Measurements from ENCODE around the gene RTL1. TPM values are rescaled to one million over a fixed set of nuclear protein-coding genes. Genes with fewer than 3 reads are reported as not detected.

Gene RTL1
- total and polyA plus RNA-seq, 2 of the 8 experiments (the other 6 are each of a cell fraction or from before 2014, with no cell fraction given): not detected

DNA sequence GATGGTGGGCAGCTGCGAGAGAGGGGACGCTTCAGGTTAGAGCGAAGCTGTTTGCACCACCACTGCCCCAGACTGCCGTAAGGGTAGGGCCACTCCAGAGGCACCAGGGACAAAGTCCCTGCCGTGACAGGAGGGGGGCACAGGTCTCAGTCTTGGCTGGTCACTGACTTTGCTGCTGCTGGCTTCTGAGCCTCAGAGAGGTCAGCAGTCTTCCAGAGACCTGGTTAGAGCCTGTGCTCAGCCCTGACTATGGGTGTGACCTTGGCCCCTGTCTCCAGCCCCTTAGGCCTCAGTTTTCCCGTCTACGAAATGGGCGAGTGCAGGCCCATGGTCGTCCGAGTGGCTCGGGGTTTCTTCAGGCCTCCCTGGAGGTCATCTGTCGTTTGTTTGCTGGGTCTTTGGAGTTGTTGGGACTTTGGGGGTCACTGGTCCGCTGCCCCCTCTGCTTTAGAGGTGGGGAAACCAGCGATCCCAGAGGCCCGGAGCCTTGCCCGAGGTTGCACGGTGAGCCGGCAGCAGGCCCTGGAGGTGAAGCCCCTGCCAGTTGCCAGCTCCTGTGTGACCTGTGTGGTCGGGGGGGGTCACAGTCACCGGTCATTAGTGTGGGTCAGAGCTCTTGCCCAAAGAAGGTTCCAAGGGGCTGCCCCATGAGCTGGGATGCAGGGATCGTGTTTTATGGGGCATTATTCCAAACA lies 62.3 kb downstream of the RTL1 start:
- H3K18ac ChIP-seq (ENCODE audit: extremely low read depth, low read length): peak overlapping the region; percentile 71
- H2AFZ ChIP-seq (ENCODE audit: low read length): 0 out of 2 replicates have a peak overlapping the region, but pooled peaks have one; percentile 42
- H3K4me1 ChIP-seq (replicated peaks in 1 of 4; ENCODE audit: control insufficient read depth in 3 of 4, insufficient read depth in 4 of 4, low read length in 3 of 4): peaks cover 0 to 33% (median 21%) of the 10 kb centered on the region in 4 experiments; a peak in 6 of 7 replicates
- WGBS, 2 experiments (ENCODE audit: extremely low coverage in 1 of 2, insufficient coverage in 1 of 2, insufficient read length in 1 of 2, insufficient replicate concordance in 2 of 2, low coverage in 1 of 2, low lambda C conversion rate in 2 of 2, missing lambda C conversion rate in 1 of 2): 94% methylated on average over 20 of the region's 21 CpGs; no CpG with 5 or more reads in 1 of the 2 experiments
- no peaks in the 10 kb centered on the region for H3K36me3 ChIP-seq (ENCODE audit: control insufficient read depth in 2 of 4, insufficient read depth in 4 of 4, low read length in 3 of 4)
- peak overlapping the region; percentile 86; the same call in 1 of the 2 replicates for H2BK20ac ChIP-seq (ENCODE audit: low read length)
- no peak overlapping the region for H2BK120ac ChIP-seq (replicated peaks; ENCODE audit: low read depth, low read length)
- peak overlapping the region; percentile 46; the same call in 1 of the 2 replicates for H4K8ac ChIP-seq (ENCODE audit: extremely low read depth, insufficient read depth, low read length)
- H3K4me3 ChIP-seq (ENCODE audit: extremely low read depth in 1 of 4, insufficient read depth in 2 of 4, low read depth in 3 of 4, low read length in 4 of 4): no peak overlapping the region
- DNase-seq (ENCODE audit: low read depth in 1 of 2, low spot score in 2 of 2) (no peak), FAIRE-seq (no peak)
- H3K9me3 ChIP-seq (ENCODE audit: insufficient read depth in 2 of 2, low read depth in 1 of 2, low read length in 1 of 2): no peaks in the 10 kb centered on the region
- peak overlapping the region; percentile 48; the same call in 1 of the 2 replicates for H2BK5ac ChIP-seq (ENCODE audit: low read depth, low read length)
- H3K4ac ChIP-seq (replicated peaks; ENCODE audit: insufficient read length, low read depth, low read length): peak overlapping the region; percentile 88
- ChIA-PET POLR2A (ENCODE audit: partially characterized antibody) (no interaction called here), CTCF (ENCODE audit: partially characterized antibody) (interaction anchor here (0.9 to 2.4 kb wide), 12 partner anchors 9 to 457 kb away, joined by 3 to 11 read pairs (median 3); no protein-coding TSS in a partner anchor)
- no peak overlapping the region for H3K56ac ChIP-seq (replicated peaks; ENCODE audit: insufficient read length, low read depth, low read length)
- H4K91ac ChIP-seq (replicated peaks; ENCODE audit: insufficient read length, low read length): peak overlapping the region; percentile 89
- no peak overlapping the region for H3K14ac ChIP-seq (ENCODE audit: insufficient read length)
- no peaks in the 10 kb centered on the region for H3K79me1 ChIP-seq (ENCODE audit: low read depth, low read length)
- H3K23me2 ChIP-seq (ENCODE audit: low read depth, low read length): no peaks in the 10 kb centered on the region
- H3K9ac ChIP-seq (replicated peaks in 1 of 4; ENCODE audit: extremely low read depth in 1 of 4, low read depth in 3 of 4, low read length in 3 of 4): no peak overlapping the region; a peak in 2 of 7 replicates
- 0 out of 4 replicates have a peak overlapping the region, but pooled peaks of 1 of the 2 experiments have one; percentile 9 for H3K4me2 ChIP-seq (ENCODE audit: insufficient read depth in 1 of 2, low read depth in 2 of 2, low read length in 2 of 2)
- no peaks in the 10 kb centered on the region for H3K79me2 ChIP-seq (ENCODE audit: control insufficient read depth in 1 of 2, insufficient read depth in 2 of 2, low read length in 2 of 2)
- H4K20me1 ChIP-seq (replicated peaks in 1 of 2; ENCODE audit: control insufficient read depth in 1 of 2, insufficient read depth in 2 of 2, low read length in 2 of 2): no peaks in the 10 kb centered on the region
- H2AK5ac ChIP-seq (ENCODE audit: low read depth, low read length): no peak overlapping the region
- H4K5ac ChIP-seq (ENCODE audit: insufficient read length, low read depth, low read length): peak overlapping the region; percentile 84
- no peak overlapping the region for H3K23ac ChIP-seq (ENCODE audit: insufficient read length)
- H2BK12ac ChIP-seq (ENCODE audit: low read depth, low read length): peak overlapping the region; percentile 87; the same call in 1 of the 2 replicates
- H2BK15ac ChIP-seq (ENCODE audit: low read length): 0 out of 2 replicates have a peak overlapping the region, but pooled peaks have one; percentile 81
- peak overlapping the region; percentile 69; the same call in 1 of the 2 replicates for H3K27ac ChIP-seq (ENCODE audit: low read depth, low read length)
- TF ChIP-seq ASH2L (IDR thresholded peaks at IDR 0.05; ENCODE audit: low read length): no peak
- TF ChIP-seq KDM1A (IDR thresholded peaks at IDR 0.05; ENCODE audit: borderline replicate concordance, low read length): peak; percentile 94
- H3K27me3 ChIP-seq (replicated peaks in 1 of 4; ENCODE audit: control insufficient read depth in 3 of 4, extremely low read depth in 1 of 4, insufficient read depth in 3 of 4, low read length in 3 of 4): no peaks in the 10 kb centered on the region; a peak in 2 of 7 replicates

Measured in H1 (cell line).